Lung (tissue), 12 donors: Measurements from ENCODE around the gene ARHGEF28. TPM values are rescaled to one million over a fixed set of nuclear protein-coding genes. Genes with fewer than 3 reads are reported as not detected.

ENCODE experiments used
- ATAC-seq: fragments of 200-7000 bp; cut with Tn5 transposase; one replicate; pipeline ENCODE4 v1.9.1; 2020; ENCODE audit warnings: moderate number of reproducible peaks; ENCODE audit not compliant: insufficient read depth, low FRiP score
- DNase-seq, 3 donors: peaks; one replicate each; pipeline ENCODE4 v3.0.0-alpha.2; 2013 to 2017
- H3K27ac ChIP-seq, 2 donors: one replicate each; pipeline ENCODE4 v1.5.1; 2013; ENCODE audit warnings: mild to moderate bottlenecking in 2 of 2, moderate library complexity in 2 of 2, control low read depth in 1 of 2, inconsistent platforms in 1 of 2, low read depth in 1 of 2, low read length in 1 of 2
- H3K27me3 ChIP-seq, 3 donors: one replicate each; pipeline ENCODE4 v1.5.1; 2013; ENCODE audit warnings: low read length in 2 of 3; ENCODE audit not compliant: control insufficient read depth in 3 of 3, insufficient read depth in 3 of 3
- H3K36me3 ChIP-seq, 4 donors: one replicate each; pipeline ENCODE4 v1.5.1; 2013; ENCODE audit warnings: low read length in 4 of 4, mild to moderate bottlenecking in 1 of 4, moderate library complexity in 1 of 4; ENCODE audit not compliant: control insufficient read depth in 4 of 4, insufficient read depth in 4 of 4
- H3K4me1 ChIP-seq, 5 donors: one replicate each; pipeline ENCODE4 v1.5.1; 2013; ENCODE audit warnings: low read length in 5 of 5, mild to moderate bottlenecking in 2 of 5, moderate library complexity in 1 of 5; ENCODE audit not compliant: control insufficient read depth in 5 of 5, insufficient read depth in 5 of 5
- H3K4me3 ChIP-seq: one replicate; pipeline ENCODE4 v1.5.1; 2013; ENCODE audit warnings: mild to moderate bottlenecking, control low read depth, moderate library complexity
- H3K9ac ChIP-seq, 2 donors: one replicate each; pipeline ENCODE4 v1.5.1; 2013; ENCODE audit warnings: low read length in 2 of 2, control low read depth in 1 of 2; ENCODE audit not compliant: insufficient read depth in 1 of 2
- H3K9me3 ChIP-seq, 4 donors: one replicate each; pipeline ENCODE4 v1.5.1; 2013; ENCODE audit warnings: low read length in 3 of 4, mild to moderate bottlenecking in 1 of 4, moderate library complexity in 1 of 4; ENCODE audit not compliant: control insufficient read depth in 4 of 4, insufficient read depth in 3 of 4
- CTCF ChIP-seq: IDR thresholded peaks from 2 replicates; pipeline ENCODE4 v1.5.1; 2012; ENCODE audit warnings: mild to moderate bottlenecking; ENCODE audit errors: control extremely low read depth, extremely low read depth
- WGBS, 2 donors: extraction: QIAGEN DNeasy Blood & Tissue Kit; methylation state at CpG; one replicate each; pipeline ENCODE4 v1.1.7; 2013; 5-methylcytosine and 5-hydroxymethylcytosine counted together
- polyA plus RNA-seq, 2 donors: library from polyadenylated mRNA; stranded (reverse); fragments of 200-250 nt; gene quantifications; one replicate each; pipeline ENCODE4 v1.2.1, GENCODE V29; 2013
- total RNA-seq, 2 donors: library from RNA; depleted of rRNA in 1 of 2; stranded (reverse); fragments of >200 nt in 1 of 2; gene quantifications; one replicate each; pipeline ENCODE4 v1.2.1, GENCODE V29; 2014 to 2021
- donor health status: control.
- donor health status: control.
- donor health status: Bipolar disorder and iron deficiency.
- donor health status: healthy.
- donor health status: DM: yes; HTN: yes; CAD: no.

Gene ARHGEF28
- total and polyA plus RNA-seq, 4 donors, result 3.0 to 13.0 (median 10.0) TPM

GRCh38 chr5:73764586-73764985, 138.6 kb downstream of the ARHGEF28 start:
- Histone ChIP-seq H3K9me3 (peaks cover 0 to 2% (median 0%) of the 10 kb centered on the region in 4 donors), H3K36me3 (no peaks in the 10 kb centered on the region), H3K27ac (no peak overlapping the region), H3K27me3 (no peaks in the 10 kb centered on the region), H3K4me1 (peaks cover 0 to 10% (median 0%) of the 10 kb centered on the region in 5 donors), H3K9ac (no peak overlapping the region), H3K4me3 (no peak overlapping the region)
- DNase-seq, result no peak
- 81 to 83% methylated on average over 2 of the region's 2 CpGs for WGBS, 2 donors
- TF ChIP-seq CTCF, result no peak
- no peak for ATAC-seq

- Histone ChIP-seq H3K9ac (no peak overlapping the region), H3K4me1 (peaks cover 0 to 5% (median 0%) of the 10 kb centered on the region in 5 donors), H3K4me3 (no peak overlapping the region), H3K27ac (no peak overlapping the region), H3K36me3 (no peaks in the 10 kb centered on the region), H3K9me3 (peaks cover 0 to 2% (median 0%) of the 10 kb centered on the region in 4 donors), H3K27me3 (no peaks in the 10 kb centered on the region)
- TF ChIP-seq CTCF, result no peak
- ATAC-seq (no peak), DNase-seq (no peak)
Measured at GRCh38 chr5:73764996-73765395, 139.0 kb downstream of the ARHGEF28 start.

- no peaks in the 10 kb centered on the region for H3K27me3 ChIP-seq
- H3K9me3 ChIP-seq, result peaks cover 0 to 2% (median 0%) of the 10 kb centered on the region in 4 donors
- H3K36me3 ChIP-seq, result no peaks in the 10 kb centered on the region
- H3K9ac ChIP-seq, result no peak overlapping the region
- DNase-seq (no peak), ATAC-seq (no peak)
- 95 to 100% methylated on average over 2 of the region's 2 CpGs for WGBS, 2 donors
- H3K4me3 ChIP-seq, result no peak overlapping the region
- no peak overlapping the region for H3K27ac ChIP-seq
- TF ChIP-seq CTCF, result no peak
- H3K4me1 ChIP-seq, result peaks cover 0 to 10% (median 5%) of the 10 kb centered on the region in 5 donors
Measured at GRCh38 chr5:73766902-73767301, 140.9 kb downstream of the ARHGEF28 start.
